ENCODE measurements around the gene URB1. TPM values are rescaled to one million over a fixed set of nuclear protein-coding genes. Genes with fewer than 3 reads are reported as not detected.

URB1 gene
- total and polyA plus RNA-seq, 2 donors (not counting 3 experiments of a cell fraction or from before 2014, with no cell fraction given): 8.0 to 27.3 TPM

DNA sequence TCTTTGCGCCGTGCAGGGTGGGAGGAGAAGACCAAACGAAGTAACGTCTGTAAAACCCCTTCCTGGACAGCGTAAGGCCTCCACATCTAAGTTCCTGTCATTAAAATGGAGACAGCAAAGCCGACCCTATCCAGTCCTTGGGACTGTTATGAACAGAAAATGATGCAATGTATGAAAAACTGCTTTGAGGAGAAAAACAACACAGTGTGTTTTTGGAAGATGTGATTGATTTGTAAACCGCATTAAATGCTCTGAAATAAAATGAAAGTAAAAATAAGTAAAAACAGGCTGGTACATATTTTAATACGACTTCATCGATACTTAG lies 827 bp upstream of the URB1 start:
- peak overlapping the region; percentile 62 for H3K27ac ChIP-seq (ENCODE audit: insufficient read depth, low read depth, low read length)
- H3K4me1 ChIP-seq (ENCODE audit: control insufficient read depth, extremely low read depth, insufficient read depth, low read length): peaks cover 13% of the 10 kb centered on the region
- no peak overlapping the region for H3K9ac ChIP-seq (replicated peaks; ENCODE audit: extremely low read depth, insufficient read depth, low read length)
- FAIRE-seq: no peak
- H3K4me2 ChIP-seq (ENCODE audit: insufficient read depth, low read length): peak overlapping the region; percentile 62
- dilution Hi-C loops (cut with MboI; ENCODE audit: extremely low pct_ligation_motif_present, low sequenced_read_pairs) (no loop called here), intact Hi-C loops (cut with micrococcal nuclease) (loop anchor here (1.0 kb wide), 2 partner anchors 19 to 33 kb away; partner anchors contain the start of gene EVA1C)
- H3K36me3 ChIP-seq (ENCODE audit: control insufficient read depth in 2 of 2, extremely low read depth in 1 of 2, insufficient read depth in 2 of 2, low read length in 2 of 2): no peaks in the 10 kb centered on the region
- H3K27me3 ChIP-seq (ENCODE audit: control insufficient read depth in 2 of 2, insufficient read depth in 2 of 2, low read length in 2 of 2): no peaks in the 10 kb centered on the region
- H3K79me2 ChIP-seq (ENCODE audit: control insufficient read depth, insufficient read depth, low read length): peaks cover 34% of the 10 kb centered on the region
- no peak for DNase-seq (ENCODE audit: low read depth, low spot score)
- no peaks in the 10 kb centered on the region for H4K20me1 ChIP-seq (replicated peaks; ENCODE audit: control insufficient read depth, extremely low read depth, insufficient read depth, low read length)
- no TSS peak for BruUV-seq (replicated peaks)
- POLR2A ChIA-PET: no interaction called here
- CTCF ChIA-PET: interaction anchor here (2.1 to 2.4 kb wide), 2 partner anchors 176 to 207 kb away, joined by 10 to 26 read pairs; no protein-coding TSS in a partner anchor
- H3K9me1 ChIP-seq (replicated peaks; ENCODE audit: control insufficient read depth, extremely low read depth, insufficient read depth, low read length): no peaks in the 10 kb centered on the region
- no peaks in the 10 kb centered on the region for H3K9me3 ChIP-seq (replicated peaks; ENCODE audit: control insufficient read depth, insufficient read depth, low read length)
- H3K4me3 ChIP-seq (replicated peaks in 1 of 3; ENCODE audit: insufficient read depth in 1 of 3, low read depth in 1 of 3, low read length in 3 of 3): peak overlapping the region in 2 of 3 experiments; percentile 75 to 78
- peak overlapping the region; percentile 77 for H2AFZ ChIP-seq (ENCODE audit: low read depth, low read length)
- TF ChIP-seq POLR2A (IDR thresholded peaks at IDR 0.05; ENCODE audit: low read depth, low read length) (no peak), MYC (IDR thresholded peaks at IDR 0.05; ENCODE audit: low read depth, low read length) (no peak), EZH2 (IDR thresholded peaks at IDR 0.05; ENCODE audit: borderline replicate concordance, low read depth, low read length, severe bottlenecking) (no peak), FOS (IDR thresholded peaks at IDR 0.05; ENCODE audit: borderline replicate concordance, insufficient read depth, low read length) (no peak), POLR2AphosphoS5 (IDR thresholded peaks at IDR 0.05; ENCODE audit: insufficient read depth, low read depth, low read length) (no peak), JUN (IDR thresholded peaks at IDR 0.05; ENCODE audit: borderline replicate concordance, insufficient read depth, insufficient read length, low read depth) (no peak), GATA2 (IDR thresholded peaks at IDR 0.05; ENCODE audit: insufficient read depth, insufficient read length, low read depth, low read length) (no peak)
- TF ChIP-seq, protein P1, sequence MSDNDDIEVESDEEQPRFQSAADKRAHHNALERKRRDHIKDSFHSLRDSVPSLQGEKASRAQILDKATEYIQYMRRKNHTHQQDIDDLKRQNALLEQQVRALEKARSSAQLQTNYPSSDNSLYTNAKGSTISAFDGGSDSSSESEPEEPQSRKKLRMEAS (IDR thresholded peaks at IDR 0.05; ENCODE audit: insufficient read depth, insufficient read length): no peak
- TF ChIP-seq, protein P2, sequence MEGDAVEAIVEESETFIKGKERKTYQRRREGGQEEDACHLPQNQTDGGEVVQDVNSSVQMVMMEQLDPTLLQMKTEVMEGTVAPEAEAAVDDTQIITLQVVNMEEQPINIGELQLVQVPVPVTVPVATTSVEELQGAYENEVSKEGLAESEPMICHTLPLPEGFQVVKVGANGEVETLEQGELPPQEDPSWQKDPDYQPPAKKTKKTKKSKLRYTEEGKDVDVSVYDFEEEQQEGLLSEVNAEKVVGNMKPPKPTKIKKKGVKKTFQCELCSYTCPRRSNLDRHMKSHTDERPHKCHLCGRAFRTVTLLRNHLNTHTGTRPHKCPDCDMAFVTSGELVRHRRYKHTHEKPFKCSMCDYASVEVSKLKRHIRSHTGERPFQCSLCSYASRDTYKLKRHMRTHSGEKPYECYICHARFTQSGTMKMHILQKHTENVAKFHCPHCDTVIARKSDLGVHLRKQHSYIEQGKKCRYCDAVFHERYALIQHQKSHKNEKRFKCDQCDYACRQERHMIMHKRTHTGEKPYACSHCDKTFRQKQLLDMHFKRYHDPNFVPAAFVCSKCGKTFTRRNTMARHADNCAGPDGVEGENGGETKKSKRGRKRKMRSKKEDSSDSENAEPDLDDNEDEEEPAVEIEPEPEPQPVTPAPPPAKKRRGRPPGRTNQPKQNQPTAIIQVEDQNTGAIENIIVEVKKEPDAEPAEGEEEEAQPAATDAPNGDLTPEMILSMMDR (IDR thresholded peaks at IDR 0.05; ENCODE audit: extremely low read depth in 1 of 2, insufficient read depth in 1 of 2, low read depth in 1 of 2, low read length in 2 of 2): no peak

Data from endothelial cell of umbilical vein (primary cell).